Measurements from ENCODE around the gene OR51E2. TPM values are rescaled to one million over a fixed set of nuclear protein-coding genes. Genes with fewer than 3 reads are reported as not detected.

Gene OR51E2
- total and polyA plus RNA-seq, 4 donors: not detected

DNA sequence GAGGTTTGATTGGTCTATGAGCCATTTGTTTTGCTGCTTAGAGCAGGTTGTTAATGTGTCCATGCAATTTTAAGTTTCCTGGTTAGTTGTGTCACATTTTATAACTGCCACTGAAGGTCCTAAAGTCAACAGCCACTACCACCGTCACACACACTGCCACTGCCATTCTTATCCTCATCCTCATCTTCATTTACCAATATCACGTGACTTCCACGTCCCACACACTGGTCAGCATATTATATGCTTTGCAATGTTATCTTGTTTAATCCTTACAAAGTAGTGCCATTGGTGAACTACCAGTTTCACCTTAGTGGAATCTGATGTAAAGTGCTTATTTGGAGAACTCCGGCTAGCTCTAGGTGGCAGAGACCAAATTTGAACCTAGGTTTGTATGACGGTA is 16.6 kb upstream of the OR51E2 start:
- no peaks in the 10 kb centered on the region for H3K9me3 ChIP-seq (ENCODE audit: control insufficient read depth in 4 of 4, insufficient read depth in 3 of 4, low read length in 3 of 4)
- TF ChIP-seq, protein P1, sequence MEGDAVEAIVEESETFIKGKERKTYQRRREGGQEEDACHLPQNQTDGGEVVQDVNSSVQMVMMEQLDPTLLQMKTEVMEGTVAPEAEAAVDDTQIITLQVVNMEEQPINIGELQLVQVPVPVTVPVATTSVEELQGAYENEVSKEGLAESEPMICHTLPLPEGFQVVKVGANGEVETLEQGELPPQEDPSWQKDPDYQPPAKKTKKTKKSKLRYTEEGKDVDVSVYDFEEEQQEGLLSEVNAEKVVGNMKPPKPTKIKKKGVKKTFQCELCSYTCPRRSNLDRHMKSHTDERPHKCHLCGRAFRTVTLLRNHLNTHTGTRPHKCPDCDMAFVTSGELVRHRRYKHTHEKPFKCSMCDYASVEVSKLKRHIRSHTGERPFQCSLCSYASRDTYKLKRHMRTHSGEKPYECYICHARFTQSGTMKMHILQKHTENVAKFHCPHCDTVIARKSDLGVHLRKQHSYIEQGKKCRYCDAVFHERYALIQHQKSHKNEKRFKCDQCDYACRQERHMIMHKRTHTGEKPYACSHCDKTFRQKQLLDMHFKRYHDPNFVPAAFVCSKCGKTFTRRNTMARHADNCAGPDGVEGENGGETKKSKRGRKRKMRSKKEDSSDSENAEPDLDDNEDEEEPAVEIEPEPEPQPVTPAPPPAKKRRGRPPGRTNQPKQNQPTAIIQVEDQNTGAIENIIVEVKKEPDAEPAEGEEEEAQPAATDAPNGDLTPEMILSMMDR (IDR thresholded peaks at IDR 0.05; ENCODE audit: control extremely low read depth, extremely low read depth): no peak
- no peak overlapping the region for H3K4me3 ChIP-seq
- ATAC-seq (ENCODE audit: insufficient read depth, low FRiP score): no peak
- no peaks in the 10 kb centered on the region for H3K36me3 ChIP-seq (ENCODE audit: control insufficient read depth in 4 of 4, insufficient read depth in 4 of 4, low read length in 4 of 4)
- H3K27ac ChIP-seq (ENCODE audit: low read depth in 1 of 2, low read length in 1 of 2): no peak overlapping the region
- WGBS, 2 donors: 73 to 86% methylated on average over 5 of the region's 5 CpGs
- peaks cover 0 to 3% (median 0%) of the 10 kb centered on the region in 3 donors for H3K27me3 ChIP-seq (ENCODE audit: control insufficient read depth in 3 of 3, insufficient read depth in 3 of 3, low read length in 2 of 3)
- DNase-seq: no peak
- no peaks in the 10 kb centered on the region for H3K4me1 ChIP-seq (ENCODE audit: control insufficient read depth in 5 of 5, insufficient read depth in 5 of 5, low read length in 5 of 5)
- H3K9ac ChIP-seq (ENCODE audit: insufficient read depth in 1 of 2, low read length in 2 of 2): no peak overlapping the region

DNA sequence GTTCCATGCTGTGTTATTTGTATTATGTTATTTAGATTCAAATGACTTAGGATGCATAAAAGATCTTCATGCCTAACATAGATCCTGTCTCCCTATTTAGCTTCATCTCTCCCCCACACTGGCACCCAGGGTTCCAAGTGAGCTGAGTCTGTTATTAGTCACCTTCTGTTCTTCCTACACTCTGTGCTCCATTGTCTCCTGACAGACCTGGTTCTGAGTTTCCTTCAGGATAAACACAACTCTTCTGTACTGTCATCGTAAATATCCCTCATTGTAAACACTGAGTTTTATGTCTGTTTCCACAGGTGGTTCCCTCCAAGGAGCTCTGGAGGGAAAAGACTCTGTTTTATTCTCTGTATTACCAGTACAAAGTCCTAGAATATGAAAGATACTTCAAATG is 15.6 kb upstream of the OR51E2 start:
- no peak overlapping the region for H3K27ac ChIP-seq (ENCODE audit: low read depth in 1 of 2, low read length in 1 of 2)
- H3K27me3 ChIP-seq (ENCODE audit: control insufficient read depth in 3 of 3, insufficient read depth in 3 of 3, low read length in 2 of 3): peaks cover 0 to 3% (median 0%) of the 10 kb centered on the region in 3 donors
- 49 to 67% methylated on average over 1 of the region's 1 CpG for WGBS, 2 donors
- DNase-seq (no peak), ATAC-seq (ENCODE audit: insufficient read depth, low FRiP score) (no peak)
- H3K36me3 ChIP-seq (ENCODE audit: control insufficient read depth in 4 of 4, insufficient read depth in 4 of 4, low read length in 4 of 4): no peaks in the 10 kb centered on the region
- no peak overlapping the region for H3K4me3 ChIP-seq
- no peaks in the 10 kb centered on the region for H3K9me3 ChIP-seq (ENCODE audit: control insufficient read depth in 4 of 4, insufficient read depth in 3 of 4, low read length in 3 of 4)
- no peaks in the 10 kb centered on the region for H3K4me1 ChIP-seq (ENCODE audit: control insufficient read depth in 5 of 5, insufficient read depth in 5 of 5, low read length in 5 of 5)
- TF ChIP-seq, protein P1 (IDR thresholded peaks at IDR 0.05; ENCODE audit: control extremely low read depth, extremely low read depth): no peak
- no peak overlapping the region for H3K9ac ChIP-seq (ENCODE audit: insufficient read depth in 1 of 2, low read length in 2 of 2)

DNA sequence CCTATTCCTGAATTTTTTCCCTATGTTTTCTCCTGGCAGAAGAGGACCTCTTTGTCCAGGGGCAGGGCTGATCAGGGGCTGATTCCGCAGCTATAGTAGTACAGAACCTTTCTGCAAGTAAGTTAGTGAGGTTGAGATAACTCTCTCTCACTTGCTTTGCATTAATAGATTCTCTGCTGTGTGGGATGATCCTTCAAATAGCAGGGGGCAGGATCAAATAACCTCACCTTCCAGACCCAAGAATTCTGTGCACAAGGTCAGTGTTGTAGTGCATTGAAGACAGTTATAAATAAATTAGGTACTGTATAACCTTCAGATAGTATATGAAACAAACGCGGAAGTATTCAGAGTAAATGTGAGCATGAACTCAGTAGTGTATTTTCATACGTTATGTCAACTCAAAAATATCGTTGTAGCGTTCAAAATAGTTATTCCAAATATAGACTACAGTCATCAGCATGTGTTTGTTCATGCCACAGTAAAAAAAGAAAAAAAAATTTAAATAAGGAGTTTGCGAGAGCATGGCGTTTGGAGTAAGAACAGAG is 7.2 kb upstream of the OR51E2 start:
- Histone ChIP-seq H3K9ac (ENCODE audit: insufficient read depth in 1 of 2, low read length in 2 of 2) (no peak overlapping the region), H3K36me3 (ENCODE audit: control insufficient read depth in 4 of 4, insufficient read depth in 4 of 4, low read length in 4 of 4) (no peaks in the 10 kb centered on the region), H3K27ac (ENCODE audit: low read depth in 1 of 2, low read length in 1 of 2) (no peak overlapping the region), H3K9me3 (ENCODE audit: control insufficient read depth in 4 of 4, insufficient read depth in 3 of 4, low read length in 3 of 4) (no peaks in the 10 kb centered on the region), H3K4me1 (ENCODE audit: control insufficient read depth in 5 of 5, insufficient read depth in 5 of 5, low read length in 5 of 5) (peaks cover 0 to 6% (median 0%) of the 10 kb centered on the region in 5 donors), H3K27me3 (ENCODE audit: control insufficient read depth in 3 of 3, insufficient read depth in 3 of 3, low read length in 2 of 3) (no peaks in the 10 kb centered on the region), H3K4me3 (no peak overlapping the region)
- TF ChIP-seq, protein P1 (IDR thresholded peaks at IDR 0.05; ENCODE audit: control extremely low read depth, extremely low read depth): no peak
- no peak for ATAC-seq (ENCODE audit: insufficient read depth, low FRiP score)
- no peak for DNase-seq
- WGBS, 2 donors: 75 to 87% methylated on average over 8 of the region's 8 CpGs
